ENCODE results near the gene MALT1.

GRCh38 chr18:58670404-58671110 is 708 bp upstream of the MALT1 start:
- no peak for TF ChIP-seq CTCF (conservative IDR thresholded peaks at IDR 0.05; ENCODE audit: low read depth in 2 of 2)
- no peak for TF ChIP-seq EZH2 (IDR thresholded peaks at IDR 0.05; ENCODE audit: low read depth, unreplicated experiment)
- TF ChIP-seq POLR2AphosphoS5 (IDR thresholded peaks at IDR 0.05; ENCODE audit: low read depth): no peak
- no peak for TF ChIP-seq ETS1 (IDR thresholded peaks at IDR 0.05)
- no peak for TF ChIP-seq NANOG (IDR thresholded peaks at IDR 0.05; ENCODE audit: borderline replicate concordance)
- peak; percentile 50; the same call in 1 of the 2 replicates for TF ChIP-seq CREB1 (CRISPR knock-in tag; IDR thresholded peaks at IDR 0.05; ENCODE audit: low read depth)
- no peak for TF ChIP-seq REST (IDR thresholded peaks at IDR 0.05; ENCODE audit: unreplicated experiment)
- no peak for TF ChIP-seq STAT1 (IDR thresholded peaks at IDR 0.05; ENCODE audit: unreplicated experiment)
- TF ChIP-seq EZH2phosphoT487 (IDR thresholded peaks at IDR 0.05; ENCODE audit: unreplicated experiment): no peak
- TF ChIP-seq ZNF114 (CRISPR knock-in tag; IDR thresholded peaks at IDR 0.05): no peak
- no peak for TF ChIP-seq ZNF462 (CRISPR knock-in tag; IDR thresholded peaks at IDR 0.05)
- no peak for TF ChIP-seq JUNB (IDR thresholded peaks at IDR 0.05; ENCODE audit: unreplicated experiment)
- no peak for TF ChIP-seq ZNF331 (CRISPR knock-in tag; IDR thresholded peaks at IDR 0.05; ENCODE audit: low read depth)
